GM12892 (cell line): ENCODE measurements around the gene UBE2D4.
"Not testable (repeated sequence)": the region's sequence is repeated elsewhere in the genome, so short reads cannot be mapped to it uniquely, and the experiment has no call there.

Source experiments
- POLR2A ChIP-seq: IDR thresholded peaks from 2 replicates; pipeline ENCODE4 v1.6.1; 2011; ENCODE audit warnings: low read depth, low read length, control low read depth
- TAF1 ChIP-seq: IDR thresholded peaks from 2 replicates; pipeline ENCODE4 v1.6.1; 2011; ENCODE audit warnings: low read depth, mild to moderate bottlenecking, control low read depth, low read length, borderline replicate concordance

GRCh38 chr7:43994681-43995080, 68.4 kb downstream of the UBE2D4 start:
- TF ChIP-seq POLR2A, TAF1: not testable (repeated sequence)
